GM18907 (cell line): Measurements from ENCODE around the gene BLVRA.

ENCODE experiments used
- ATAC-seq: cut with Tn5 transposase; IDR thresholded peaks from one replicate; pipeline ENCODE4 v1.9.1; 2021; ENCODE audit warnings: mild to moderate bottlenecking, moderate library complexity; ENCODE audit not compliant: unreplicated experiment

Gene BLVRA

DNA sequence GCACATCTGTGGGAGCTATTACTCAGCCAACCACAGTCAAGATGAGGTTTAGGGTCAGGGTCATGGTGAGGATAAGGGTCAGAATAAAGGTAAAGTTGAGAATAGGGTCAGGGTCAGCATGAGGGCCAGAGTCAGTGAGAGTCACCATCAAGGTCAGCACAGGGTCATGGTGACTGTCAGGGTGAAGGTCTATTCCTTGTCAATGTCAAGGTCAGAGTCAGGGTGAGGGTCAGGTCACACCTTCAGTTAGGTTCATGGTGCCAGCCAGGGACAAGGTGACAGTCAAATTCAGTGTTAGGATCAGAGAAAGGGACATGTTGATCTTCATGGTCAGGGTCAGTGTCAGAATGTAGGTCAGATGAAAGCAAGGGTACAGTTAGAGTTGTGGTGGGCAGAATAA is 96.7 kb downstream of the BLVRA start:
- ATAC-seq, result no peak

DNA sequence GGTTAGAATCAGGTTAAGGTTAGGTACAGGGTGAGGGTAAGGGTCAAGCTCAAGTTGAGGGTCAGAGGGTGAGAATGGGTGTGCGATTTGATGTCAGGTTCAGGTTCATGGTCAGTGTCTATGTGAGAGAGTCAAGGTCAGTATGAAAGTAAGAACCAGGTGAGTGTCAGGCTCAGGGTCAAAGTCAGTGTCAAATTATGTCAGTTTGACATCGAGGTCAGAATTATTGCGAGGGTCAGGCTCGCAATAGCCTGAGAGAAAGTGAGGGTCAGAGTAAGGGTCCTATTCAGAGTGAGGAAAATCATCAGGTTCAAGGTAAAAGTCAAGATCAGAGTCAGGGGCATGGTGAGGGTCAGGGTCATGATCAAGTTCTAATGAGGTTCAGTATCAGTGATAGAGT is 97.8 kb downstream of the BLVRA start:
- ATAC-seq, result no peak
